ENCODE measurements around the gene RARRES2.
"Not testable (repeated sequence)": the region's sequence is repeated elsewhere in the genome, so short reads cannot be mapped to it uniquely, and the experiment has no call there.

RARRES2 gene

DNA sequence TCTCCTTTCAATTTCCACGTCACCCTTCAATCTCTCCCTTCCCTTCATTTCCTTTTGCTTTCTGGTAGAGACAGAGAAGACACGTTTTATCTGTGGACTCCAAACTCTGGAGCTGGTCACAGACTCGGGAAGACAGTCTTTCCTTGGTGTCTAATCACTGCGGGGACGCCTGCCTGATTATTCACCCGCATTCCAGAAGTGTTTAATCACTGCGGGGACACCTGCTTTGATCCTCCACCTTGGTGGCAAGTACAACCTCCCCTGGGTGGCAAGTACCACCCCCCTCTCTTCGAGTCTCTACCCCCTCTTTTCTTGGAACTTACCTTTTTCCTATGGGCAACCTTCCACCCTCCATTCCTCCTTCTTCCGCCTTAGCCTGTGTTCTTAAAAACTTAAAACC lies 33.5 kb downstream of the RARRES2 start:
- Histone ChIP-seq H3K4me3 (no peak overlapping the region), H3K27ac (no peak overlapping the region)
- no peak for TF ChIP-seq CTCF (IDR thresholded peaks at IDR 0.05)
- no peak for DNase-seq (ENCODE audit: low spot score)

GRCh38 chr7:150307129-150307528 lies 34.3 kb downstream of the RARRES2 start:
- no peak overlapping the region for H3K4me3 ChIP-seq
- no peak for TF ChIP-seq CTCF (IDR thresholded peaks at IDR 0.05)
- H3K27ac ChIP-seq: no peak overlapping the region
- no peak for DNase-seq (ENCODE audit: low spot score)

GRCh38 chr7:150306377-150306776 lies 35.1 kb downstream of the RARRES2 start:
- DNase-seq (ENCODE audit: low spot score); H3K27ac ChIP-seq; H3K4me3 ChIP-seq: not testable (repeated sequence)

DNA sequence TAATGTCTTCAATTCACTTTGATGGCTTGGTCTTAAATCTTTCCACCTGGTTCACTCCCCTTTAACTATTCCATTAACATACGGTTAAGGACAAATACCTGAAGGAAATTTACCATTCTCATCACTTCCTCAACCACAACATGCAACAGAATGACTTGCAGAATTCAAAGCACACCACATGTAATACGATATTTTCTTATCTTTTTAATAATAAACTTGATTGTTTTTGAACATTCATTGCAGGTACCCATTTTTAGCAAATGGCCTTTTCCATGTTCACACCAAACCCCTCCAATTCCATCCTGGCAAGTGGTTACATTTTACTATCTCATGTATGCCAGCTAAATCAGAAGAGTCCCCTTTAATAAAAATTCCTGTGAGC lies 35.5 kb downstream of the RARRES2 start:
- not testable (repeated sequence) for DNase-seq (ENCODE audit: low spot score); H3K27ac ChIP-seq; H3K4me3 ChIP-seq

DNA sequence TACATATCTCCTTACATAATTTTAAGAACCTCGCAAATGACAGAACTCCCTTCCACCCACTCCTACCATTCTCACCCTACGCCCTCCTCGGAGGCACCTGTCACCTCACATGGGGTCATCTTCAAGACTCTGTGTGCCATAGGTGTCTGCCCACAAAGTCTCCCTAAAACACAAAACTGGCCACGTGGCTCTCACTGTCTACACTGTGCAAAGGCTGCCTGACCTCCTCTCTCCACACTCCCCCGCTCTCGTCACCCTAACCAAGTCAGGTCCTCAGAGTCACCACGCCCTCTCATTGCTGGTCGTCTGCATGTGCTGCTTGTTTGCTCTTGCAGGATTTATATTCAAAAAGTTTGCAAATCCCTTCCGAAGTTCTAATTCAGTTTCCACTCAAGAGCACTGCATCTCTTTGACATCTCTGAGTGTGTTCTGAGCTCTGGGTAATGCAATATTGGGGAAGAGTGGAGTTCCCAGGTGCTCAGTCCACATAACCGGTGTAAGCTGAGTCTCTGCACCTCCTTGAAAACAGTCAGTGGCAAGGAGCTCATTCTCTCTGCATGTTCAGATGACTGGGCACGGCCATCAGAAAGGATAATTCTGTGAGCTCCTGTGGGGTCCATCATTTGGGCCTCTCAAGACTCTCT lies 36.0 kb downstream of the RARRES2 start:
- H3K4me3 ChIP-seq; H3K27ac ChIP-seq; DNase-seq (ENCODE audit: low spot score): not testable (repeated sequence)

DNA sequence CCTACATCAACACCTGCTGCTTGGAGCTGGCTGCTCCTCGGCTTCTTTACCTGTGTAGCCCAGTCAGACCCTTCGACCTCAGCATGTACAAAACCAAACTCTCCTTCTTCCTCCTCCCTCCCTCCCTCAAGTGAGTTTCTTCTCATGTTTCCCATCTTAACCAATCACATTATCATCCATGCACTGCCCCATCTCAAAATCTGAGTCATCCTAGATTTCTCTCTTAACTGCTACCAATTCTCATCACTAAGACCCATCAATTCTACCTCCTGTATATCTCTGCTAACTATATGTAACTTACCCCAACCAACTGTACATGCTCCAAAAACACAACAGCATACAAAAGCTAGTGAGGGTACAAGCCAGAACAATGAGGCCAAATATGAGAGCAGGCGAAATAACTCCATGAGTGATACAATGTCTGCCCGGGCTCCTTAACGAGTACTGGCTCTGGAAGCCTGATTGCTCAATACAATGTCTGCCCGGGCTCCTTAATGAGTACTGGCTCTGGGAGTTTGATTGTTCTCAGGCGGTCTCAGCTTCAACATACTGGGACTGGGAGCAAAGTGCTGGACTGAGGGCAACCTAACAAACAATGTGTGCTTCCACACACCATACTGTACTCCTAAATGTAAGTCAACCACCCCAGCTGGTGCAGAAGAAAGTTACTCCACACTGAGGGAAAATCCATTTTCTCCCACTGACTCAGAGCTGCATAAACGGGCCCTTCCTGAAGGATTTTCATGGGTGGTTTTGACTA lies 36.8 kb downstream of the RARRES2 start:
- not testable (repeated sequence) for H3K4me3 ChIP-seq; H3K27ac ChIP-seq; DNase-seq (ENCODE audit: low spot score)

- not testable (repeated sequence) for H3K27ac ChIP-seq; H3K4me3 ChIP-seq; DNase-seq (ENCODE audit: low spot score)
These were observed 38.5 kb downstream of the RARRES2 start for GRCh38 chr7:150302908-150303310.

DNA sequence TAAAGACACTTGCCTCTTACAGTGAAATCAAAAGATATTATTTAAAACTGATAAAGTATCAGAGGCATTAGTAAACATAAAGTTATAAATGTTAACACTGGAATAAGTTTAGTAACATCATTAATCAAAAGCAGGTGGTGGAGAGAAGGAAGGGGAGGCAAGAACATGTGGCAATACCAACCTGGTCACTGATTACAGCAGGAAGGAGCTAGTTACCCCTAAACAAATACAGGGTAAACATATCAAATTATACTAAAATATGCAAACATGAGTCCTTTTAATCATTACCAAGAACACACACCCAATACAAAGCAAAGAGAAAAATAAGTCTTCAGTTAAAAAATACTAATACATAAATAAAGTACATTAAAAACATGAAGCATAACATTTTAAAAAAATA lies 43.5 kb downstream of the RARRES2 start:
- not testable (repeated sequence) for DNase-seq (ENCODE audit: low spot score); H3K4me3 ChIP-seq; H3K27ac ChIP-seq

GRCh38 chr7:150296802-150297201 lies 44.6 kb downstream of the RARRES2 start:
- H3K4me3 ChIP-seq; DNase-seq (ENCODE audit: low spot score); H3K27ac ChIP-seq: not testable (repeated sequence)

GRCh38 chr7:150295614-150296013 lies 45.8 kb downstream of the RARRES2 start:
- H3K27ac ChIP-seq; H3K4me3 ChIP-seq; DNase-seq (ENCODE audit: low spot score): not testable (repeated sequence)

DNA sequence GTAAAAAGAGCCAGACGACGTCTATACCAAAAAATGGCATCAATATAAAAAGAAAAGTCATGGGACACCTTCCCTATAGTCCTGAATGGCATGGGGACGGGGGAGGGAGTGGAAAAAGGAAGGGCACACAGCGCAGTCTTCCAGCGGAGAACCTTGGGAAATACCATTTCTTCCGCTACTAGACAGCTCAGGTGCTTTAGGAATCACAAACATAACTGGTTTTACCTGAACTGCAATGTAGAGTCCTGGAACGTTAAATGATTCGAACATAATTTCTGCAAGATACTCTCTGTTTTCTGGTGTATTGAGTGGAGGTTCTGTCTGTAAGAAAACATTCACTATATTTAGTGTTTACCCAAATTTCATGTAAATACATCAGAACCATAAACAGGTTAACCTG lies 46.4 kb downstream of the RARRES2 start:
- not testable (repeated sequence) for DNase-seq (ENCODE audit: low spot score); H3K27ac ChIP-seq; H3K4me3 ChIP-seq

DNA sequence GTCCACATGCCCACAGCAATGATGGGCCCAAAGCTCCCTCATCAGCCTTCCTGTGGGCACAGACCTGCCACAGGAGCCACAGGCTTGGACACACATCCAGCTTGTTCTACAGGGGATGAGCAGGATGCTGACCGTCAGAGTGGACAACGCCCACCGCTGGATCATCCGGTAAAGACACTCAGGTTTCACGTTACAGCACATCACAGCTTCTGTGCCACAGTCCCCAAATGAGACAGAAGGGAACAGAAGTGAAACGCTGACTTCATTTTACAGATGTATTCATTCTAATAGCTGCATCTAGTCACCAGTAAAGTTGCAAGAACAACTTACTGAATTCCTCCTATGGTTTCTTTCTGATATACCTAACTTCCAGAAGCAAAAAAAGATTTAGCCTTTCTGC lies 51.1 kb downstream of the RARRES2 start:
- not testable (repeated sequence) for H3K27ac ChIP-seq; DNase-seq (ENCODE audit: low spot score); H3K4me3 ChIP-seq

DNA sequence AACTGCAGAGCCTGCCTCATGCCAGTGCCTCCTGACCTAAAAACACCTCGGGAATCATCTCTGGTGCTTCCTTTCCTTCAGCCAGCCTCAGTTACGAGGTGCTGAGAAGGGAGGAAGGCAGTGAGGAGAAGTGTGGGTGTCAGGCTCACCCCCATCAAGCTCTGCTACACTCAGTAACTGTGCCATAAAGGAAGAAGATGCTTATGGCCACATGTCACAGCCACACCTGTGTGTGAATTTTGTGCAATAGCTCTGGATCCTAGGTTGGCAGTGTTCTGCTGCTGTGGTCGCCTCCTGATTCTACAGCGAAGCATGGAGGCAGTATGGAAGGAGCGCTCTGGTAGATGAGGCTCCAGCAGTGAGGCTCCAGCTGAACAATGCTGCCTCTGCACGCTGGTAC lies 52.6 kb downstream of the RARRES2 start:
- not testable (repeated sequence) for H3K27ac ChIP-seq; H3K4me3 ChIP-seq; DNase-seq (ENCODE audit: low spot score)

All from coronary artery (tissue), 2 donors.